HG03442 (cell line): Measurements from ENCODE around the gene IFITM1.
"Not testable (repeated sequence)": the region's sequence is repeated elsewhere in the genome, so short reads cannot be mapped to it uniquely, and the experiment has no call there.

ENCODE experiments used
- ATAC-seq: cut with Tn5 transposase; IDR thresholded peaks from one replicate; pipeline ENCODE4 v1.9.1; 2021; ENCODE audit warnings: mild to moderate bottlenecking, moderate library complexity; ENCODE audit not compliant: unreplicated experiment

The IFITM1 gene

GRCh38 chr11:362642-363442, 49.0 kb downstream of the IFITM1 start:
- ATAC-seq, result no peak

- not testable (repeated sequence) for ATAC-seq
These were observed 49.6 kb downstream of the IFITM1 start for GRCh38 chr11:363443-363805.

DNA sequence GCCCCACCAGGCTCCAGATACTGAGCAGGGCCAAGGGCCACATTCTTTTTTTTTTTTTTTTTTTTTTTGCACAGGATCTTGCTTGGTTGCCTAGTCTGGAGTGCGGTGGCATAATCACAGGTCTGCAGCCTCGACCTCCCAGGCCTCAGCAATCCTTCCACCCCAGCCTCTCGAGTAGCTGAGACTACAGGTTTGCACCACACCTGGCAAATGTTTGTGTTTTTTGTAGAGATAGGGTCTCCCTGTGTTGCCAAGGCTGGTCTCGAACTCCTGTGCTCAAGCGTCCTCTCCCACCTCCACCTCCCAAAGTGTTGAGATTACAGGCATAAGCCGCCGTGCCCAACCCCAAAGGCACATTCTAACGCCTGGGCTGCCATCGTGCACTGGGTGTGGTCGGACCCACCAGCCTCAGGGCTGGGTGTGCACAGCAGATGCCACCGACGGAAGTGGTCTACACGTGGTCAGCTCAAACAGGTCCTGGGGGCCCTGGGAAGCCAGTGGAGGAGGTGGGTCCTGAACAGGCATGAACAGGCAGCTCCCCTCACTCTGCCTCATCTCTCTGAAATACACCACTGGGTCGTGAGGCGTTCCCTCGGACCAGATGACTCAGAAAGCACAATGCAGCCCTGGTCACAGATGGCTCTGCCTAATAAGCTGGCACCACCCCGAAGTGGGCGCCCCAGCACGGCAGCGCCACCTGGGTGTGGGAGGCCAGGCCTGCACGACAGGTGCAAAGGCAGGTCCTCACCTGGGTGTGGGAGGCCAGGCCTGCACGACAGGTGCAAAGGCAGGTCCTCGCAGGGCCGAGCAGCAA, 50.3 kb downstream of the IFITM1 start:
- no peak for ATAC-seq
